ENCODE results near the gene FAM217B.

Gene FAM217B, protein sequence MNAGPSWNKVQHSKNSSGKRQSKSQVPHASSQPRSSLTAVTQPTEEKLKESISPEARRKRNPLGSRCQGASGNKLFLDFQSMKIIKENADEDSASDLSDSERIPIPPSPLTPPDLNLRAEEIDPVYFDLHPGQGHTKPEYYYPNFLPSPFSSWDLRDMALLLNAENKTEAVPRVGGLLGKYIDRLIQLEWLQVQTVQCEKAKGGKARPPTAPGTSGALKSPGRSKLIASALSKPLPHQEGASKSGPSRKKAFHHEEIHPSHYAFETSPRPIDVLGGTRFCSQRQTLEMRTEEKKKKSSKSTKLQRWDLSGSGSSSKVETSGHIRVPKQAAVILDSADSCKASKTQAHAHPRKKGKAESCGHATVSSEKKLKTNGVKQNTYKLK

DNA sequence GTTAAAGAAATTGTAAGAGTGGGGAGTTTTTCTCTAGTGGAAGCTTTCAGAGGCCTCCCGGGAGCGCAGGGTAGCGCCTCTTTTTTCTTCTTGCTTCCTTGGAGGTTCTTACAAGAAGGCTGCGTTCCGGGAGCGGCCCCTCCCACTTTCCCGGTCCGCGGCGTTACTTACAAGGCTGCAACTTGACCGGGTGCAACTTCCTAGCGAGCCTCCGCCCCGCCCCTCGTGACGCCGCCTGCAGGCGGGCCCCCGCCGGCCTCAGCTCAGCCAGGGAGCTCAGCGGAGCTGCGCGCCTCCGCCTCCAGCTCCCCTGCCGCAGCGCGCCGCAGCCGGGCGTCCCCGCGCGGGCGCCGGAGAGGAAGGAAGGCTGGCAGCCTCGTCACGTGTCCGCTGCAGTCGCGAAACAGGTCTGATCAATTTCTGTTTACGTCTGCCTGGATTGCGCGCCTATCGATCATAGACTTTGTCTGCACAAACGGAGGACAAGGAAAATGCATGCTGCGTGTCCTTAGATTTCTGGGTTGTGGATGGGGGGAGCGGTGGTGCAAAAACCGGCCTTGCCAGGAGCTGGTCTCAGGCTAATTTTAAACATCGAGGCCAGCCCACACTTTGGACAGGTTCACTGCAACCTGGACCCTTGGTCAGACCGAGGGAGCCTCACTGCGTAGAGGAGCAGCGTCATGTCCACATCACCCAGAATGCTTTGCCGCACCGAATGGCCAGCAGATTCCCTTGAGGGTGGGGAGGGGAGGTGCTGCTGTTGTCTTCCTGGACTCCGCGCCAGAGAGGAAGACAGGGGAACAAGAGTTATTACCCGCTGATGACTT is at the start of gene FAM217B, which contains the start of gene PPP1R3D:
Gene FAM217B (plus strand): TSS at position 261 of the 827 bp plus-strand sequence. CDS start 3,555 bp downstream, outside the sequence.
Gene PPP1R3D (minus strand): TSS at position 177 of the 827 bp plus-strand sequence. CDS start 374 bp downstream, outside the sequence.
- peak within 1 kb of the TSS; percentile 62 for H3K4me3 ChIP-seq (ENCODE audit: low read length)
- no peaks in the 10 kb centered on the region for H3K36me3 ChIP-seq (ENCODE audit: control insufficient read depth, insufficient read depth, low read length)
- H3K9ac ChIP-seq (ENCODE audit: low read length) = peak within 1 kb of the TSS; percentile 91
- H3K4me1 ChIP-seq (ENCODE audit: control insufficient read depth, insufficient read depth, low read length) = peaks cover 14% of the 10 kb centered on the region
- H3K9me3 ChIP-seq (ENCODE audit: control insufficient read depth, low read length) = no peaks in the 10 kb centered on the region
- H3K27me3 ChIP-seq (ENCODE audit: control insufficient read depth, insufficient read depth, low read length) = no peaks in the 10 kb centered on the region

DNA sequence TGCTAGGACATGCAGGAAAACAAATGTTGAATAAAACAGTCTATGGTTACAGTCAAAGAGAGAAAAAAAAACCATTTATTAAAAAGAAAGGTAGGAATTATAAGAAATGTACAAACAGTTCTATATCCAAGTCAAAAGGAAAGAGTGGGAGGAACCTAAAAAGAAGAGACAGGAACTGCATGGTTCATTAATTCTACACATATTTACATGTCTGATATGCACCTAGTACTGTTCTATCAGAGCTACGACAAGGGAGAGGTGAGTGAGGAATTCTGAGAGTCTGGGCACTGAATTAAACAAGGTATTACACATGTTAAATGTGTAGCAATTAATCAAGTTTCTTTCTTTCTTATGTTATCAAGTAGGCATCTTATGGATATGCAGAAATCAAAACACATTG is 48.6 kb upstream of the FAM217B start:
- Histone ChIP-seq H3K36me3 (ENCODE audit: control insufficient read depth, insufficient read depth, low read length) (no peaks in the 10 kb centered on the region), H3K9ac (ENCODE audit: low read length) (no peak overlapping the region), H3K27me3 (ENCODE audit: control insufficient read depth, insufficient read depth, low read length) (no peaks in the 10 kb centered on the region), H3K9me3 (ENCODE audit: control insufficient read depth, low read length) (no peaks in the 10 kb centered on the region), H3K4me3 (ENCODE audit: low read length) (no peak overlapping the region), H3K4me1 (ENCODE audit: control insufficient read depth, insufficient read depth, low read length) (no peaks in the 10 kb centered on the region)

DNA sequence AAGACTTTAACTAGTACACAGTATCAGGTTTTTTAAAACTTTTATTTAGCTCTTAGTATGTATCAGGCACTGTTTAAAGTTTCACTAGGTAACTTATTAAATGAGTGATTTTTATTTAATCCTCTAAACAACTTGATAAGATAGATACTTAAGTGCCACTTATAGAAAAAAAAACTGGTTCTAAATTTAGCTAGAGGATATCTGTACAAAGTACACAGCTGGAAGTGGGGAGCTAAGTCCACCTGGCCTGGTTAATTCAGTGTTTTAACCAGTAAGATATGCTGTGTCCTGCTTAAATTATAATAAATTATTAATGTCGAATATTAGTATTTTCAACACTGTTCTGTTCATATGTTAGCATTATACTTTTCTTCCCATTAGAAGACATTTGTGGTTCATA is 44.3 kb upstream of the FAM217B start:
- no peak overlapping the region for H3K4me3 ChIP-seq (ENCODE audit: low read length)
- H3K9ac ChIP-seq (ENCODE audit: low read length) = no peak overlapping the region
- H3K36me3 ChIP-seq (ENCODE audit: control insufficient read depth, insufficient read depth, low read length) = no peaks in the 10 kb centered on the region
- no peaks in the 10 kb centered on the region for H3K27me3 ChIP-seq (ENCODE audit: control insufficient read depth, insufficient read depth, low read length)
- H3K4me1 ChIP-seq (ENCODE audit: control insufficient read depth, insufficient read depth, low read length) = no peaks in the 10 kb centered on the region
- no peaks in the 10 kb centered on the region for H3K9me3 ChIP-seq (ENCODE audit: control insufficient read depth, low read length)

DNA sequence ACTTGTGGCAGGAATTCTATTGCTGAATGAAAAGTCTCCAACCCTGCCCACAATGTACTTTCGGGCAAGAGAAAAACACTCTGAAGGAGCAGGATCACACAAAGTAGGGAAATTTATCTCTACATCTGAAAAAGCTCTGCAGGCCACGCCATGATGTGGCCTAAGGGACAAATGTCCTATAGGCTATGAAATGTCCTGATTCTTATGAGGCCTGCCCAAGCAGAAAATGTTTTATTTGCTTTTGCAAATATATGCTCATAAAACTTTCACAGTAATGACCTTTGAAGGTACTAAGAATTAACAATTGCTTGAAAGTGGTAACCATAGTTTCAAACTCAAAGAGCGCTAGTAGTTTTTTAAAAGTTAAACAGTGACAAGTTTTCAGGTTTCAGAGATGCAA is 37.7 kb upstream of the FAM217B start:
- Histone ChIP-seq H3K9me3 (ENCODE audit: control insufficient read depth, low read length) (no peaks in the 10 kb centered on the region), H3K9ac (ENCODE audit: low read length) (no peak overlapping the region), H3K27me3 (ENCODE audit: control insufficient read depth, insufficient read depth, low read length) (no peaks in the 10 kb centered on the region), H3K4me1 (ENCODE audit: control insufficient read depth, insufficient read depth, low read length) (no peaks in the 10 kb centered on the region), H3K36me3 (ENCODE audit: control insufficient read depth, insufficient read depth, low read length) (no peaks in the 10 kb centered on the region), H3K4me3 (ENCODE audit: low read length) (no peak overlapping the region)

DNA sequence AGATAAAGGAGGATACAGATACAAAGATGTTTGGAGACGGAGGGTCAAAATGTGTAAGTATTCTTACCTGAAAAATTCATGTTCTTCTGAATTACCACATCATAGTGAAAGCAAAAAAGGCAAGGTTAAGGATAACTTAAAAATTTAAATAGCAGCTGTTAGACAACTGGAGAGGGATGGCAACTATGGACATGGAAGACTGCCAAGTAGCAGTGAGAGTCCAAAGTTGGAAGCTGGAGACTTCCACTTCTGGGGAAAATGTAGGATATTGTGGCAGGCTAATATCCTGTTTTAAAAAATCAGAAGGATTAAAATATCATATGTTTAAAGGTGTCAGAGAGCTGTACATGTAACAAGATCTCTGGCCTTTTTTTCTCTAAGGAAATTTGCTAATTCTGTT is 36.6 kb upstream of the FAM217B start:
- Histone ChIP-seq H3K4me1 (ENCODE audit: control insufficient read depth, insufficient read depth, low read length) (no peaks in the 10 kb centered on the region), H3K4me3 (ENCODE audit: low read length) (no peak overlapping the region), H3K36me3 (ENCODE audit: control insufficient read depth, insufficient read depth, low read length) (no peaks in the 10 kb centered on the region), H3K9ac (ENCODE audit: low read length) (no peak overlapping the region), H3K9me3 (ENCODE audit: control insufficient read depth, low read length) (no peaks in the 10 kb centered on the region), H3K27me3 (ENCODE audit: control insufficient read depth, insufficient read depth, low read length) (no peaks in the 10 kb centered on the region)

DNA sequence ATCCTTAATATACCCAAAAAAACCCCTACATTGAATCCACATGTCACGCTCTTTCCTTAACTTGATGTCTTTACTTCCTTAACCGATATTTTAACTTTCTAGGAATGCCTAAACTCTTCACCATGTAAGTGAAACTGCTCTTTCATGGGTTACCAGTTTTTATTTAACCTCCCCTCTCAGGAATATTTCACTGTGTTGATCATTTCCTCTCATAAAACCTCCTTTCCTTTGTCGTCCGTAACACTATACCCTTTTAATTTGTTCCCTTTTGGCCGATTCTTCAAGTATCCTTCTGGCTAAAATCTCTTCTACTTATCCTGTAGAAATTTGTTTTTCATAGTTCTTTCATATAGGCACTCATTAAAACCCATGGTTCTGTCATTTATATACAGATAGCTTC is 31.3 kb upstream of the FAM217B start:
- H3K4me1 ChIP-seq (ENCODE audit: control insufficient read depth, insufficient read depth, low read length) = no peaks in the 10 kb centered on the region
- no peaks in the 10 kb centered on the region for H3K9me3 ChIP-seq (ENCODE audit: control insufficient read depth, low read length)
- no peak overlapping the region for H3K9ac ChIP-seq (ENCODE audit: low read length)
- H3K36me3 ChIP-seq (ENCODE audit: control insufficient read depth, insufficient read depth, low read length) = no peaks in the 10 kb centered on the region
- H3K27me3 ChIP-seq (ENCODE audit: control insufficient read depth, insufficient read depth, low read length) = no peaks in the 10 kb centered on the region
- no peak overlapping the region for H3K4me3 ChIP-seq (ENCODE audit: low read length)

DNA sequence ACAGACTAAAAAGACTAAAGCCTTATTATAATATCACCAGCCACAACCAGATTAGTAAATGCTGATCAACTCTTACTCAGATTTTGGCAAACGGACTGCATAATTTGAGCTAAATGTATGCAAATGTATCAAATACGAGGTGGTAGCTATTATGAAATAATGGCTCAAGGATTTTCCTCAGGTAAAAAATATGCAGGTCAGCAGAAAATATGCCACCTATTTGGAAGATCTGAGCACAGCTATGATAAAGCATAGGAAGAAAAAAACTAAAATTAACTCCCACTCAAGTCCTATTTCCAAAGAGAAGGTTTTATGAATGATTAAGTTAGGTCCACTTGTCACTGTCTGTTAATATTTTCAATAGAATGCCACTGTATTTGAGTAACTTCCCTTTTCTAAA is 29.1 kb upstream of the FAM217B start:
- H3K9ac ChIP-seq (ENCODE audit: low read length) = no peak overlapping the region
- H3K27me3 ChIP-seq (ENCODE audit: control insufficient read depth, insufficient read depth, low read length) = no peaks in the 10 kb centered on the region
- no peaks in the 10 kb centered on the region for H3K9me3 ChIP-seq (ENCODE audit: control insufficient read depth, low read length)
- no peaks in the 10 kb centered on the region for H3K36me3 ChIP-seq (ENCODE audit: control insufficient read depth, insufficient read depth, low read length)
- H3K4me1 ChIP-seq (ENCODE audit: control insufficient read depth, insufficient read depth, low read length) = no peaks in the 10 kb centered on the region
- no peak overlapping the region for H3K4me3 ChIP-seq (ENCODE audit: low read length)

DNA sequence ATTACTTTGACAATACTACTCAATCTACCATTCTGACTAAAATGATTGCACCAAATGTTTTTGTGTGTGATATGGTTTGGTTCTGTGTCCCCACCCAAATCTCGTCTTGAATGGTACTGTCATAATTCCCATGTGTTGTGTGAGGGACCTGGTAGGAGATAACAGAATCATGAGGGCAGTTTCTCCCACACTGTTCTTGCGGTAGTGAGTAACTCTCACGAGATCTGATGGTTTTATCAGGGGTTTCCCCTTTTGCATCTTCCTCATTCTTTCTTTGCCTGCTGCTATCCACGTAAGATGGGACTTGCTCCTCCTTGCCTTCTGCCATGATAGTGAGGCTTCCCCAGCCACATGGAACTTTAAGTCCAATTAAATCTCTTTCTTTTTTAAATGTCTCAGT is 27.6 kb upstream of the FAM217B start:
- no peaks in the 10 kb centered on the region for H3K36me3 ChIP-seq (ENCODE audit: control insufficient read depth, insufficient read depth, low read length)
- no peaks in the 10 kb centered on the region for H3K4me1 ChIP-seq (ENCODE audit: control insufficient read depth, insufficient read depth, low read length)
- no peaks in the 10 kb centered on the region for H3K9me3 ChIP-seq (ENCODE audit: control insufficient read depth, low read length)
- no peak overlapping the region for H3K9ac ChIP-seq (ENCODE audit: low read length)
- H3K4me3 ChIP-seq (ENCODE audit: low read length) = no peak overlapping the region
- H3K27me3 ChIP-seq (ENCODE audit: control insufficient read depth, insufficient read depth, low read length) = no peaks in the 10 kb centered on the region

DNA sequence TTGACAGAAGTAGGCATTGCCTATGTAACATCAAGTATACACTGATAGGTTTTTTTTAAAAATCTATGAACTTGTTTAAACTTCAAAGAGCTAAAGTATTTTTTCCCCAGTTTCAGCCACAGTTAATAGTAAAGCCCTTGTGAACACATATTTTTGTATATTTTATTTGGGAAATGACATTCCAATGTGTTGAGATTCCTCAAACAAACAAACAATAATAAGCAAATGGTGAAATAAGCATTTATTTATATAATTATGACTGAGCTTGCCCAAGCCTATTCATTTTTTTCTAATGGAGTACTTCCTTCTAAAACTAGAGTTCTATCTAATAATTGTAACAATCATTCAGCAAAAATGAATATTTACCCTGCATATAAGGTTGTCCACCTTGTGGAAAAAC is 19.2 kb upstream of the FAM217B start:
- Histone ChIP-seq H3K4me3 (ENCODE audit: low read length) (no peak overlapping the region), H3K36me3 (ENCODE audit: control insufficient read depth, insufficient read depth, low read length) (no peaks in the 10 kb centered on the region), H3K4me1 (ENCODE audit: control insufficient read depth, insufficient read depth, low read length) (peaks cover 12% of the 10 kb centered on the region), H3K27me3 (ENCODE audit: control insufficient read depth, insufficient read depth, low read length) (no peaks in the 10 kb centered on the region), H3K9me3 (ENCODE audit: control insufficient read depth, low read length) (no peaks in the 10 kb centered on the region), H3K9ac (ENCODE audit: low read length) (no peak overlapping the region)

DNA sequence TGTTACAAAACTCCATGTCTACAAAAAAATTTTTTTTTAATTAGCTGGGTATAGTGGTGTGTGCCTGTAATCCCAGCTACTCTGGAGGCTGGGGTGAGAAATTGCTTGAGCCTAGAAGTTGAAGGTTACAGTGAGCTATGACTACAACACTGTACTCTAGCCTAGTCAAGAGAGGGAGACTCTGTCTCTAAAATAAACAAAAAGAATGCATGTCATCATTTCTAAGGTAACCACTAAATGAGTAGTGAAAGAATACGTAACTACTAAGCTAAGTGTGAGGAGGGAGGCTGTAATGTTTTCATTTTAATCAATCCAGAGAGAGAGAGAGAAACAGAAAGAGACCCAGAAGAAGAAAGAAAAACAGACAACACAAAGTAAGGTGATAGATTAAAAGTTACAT is 16.7 kb upstream of the FAM217B start:
- Histone ChIP-seq H3K36me3 (ENCODE audit: control insufficient read depth, insufficient read depth, low read length) (no peaks in the 10 kb centered on the region), H3K9ac (ENCODE audit: low read length) (no peak overlapping the region), H3K27me3 (ENCODE audit: control insufficient read depth, insufficient read depth, low read length) (no peaks in the 10 kb centered on the region)

DNA sequence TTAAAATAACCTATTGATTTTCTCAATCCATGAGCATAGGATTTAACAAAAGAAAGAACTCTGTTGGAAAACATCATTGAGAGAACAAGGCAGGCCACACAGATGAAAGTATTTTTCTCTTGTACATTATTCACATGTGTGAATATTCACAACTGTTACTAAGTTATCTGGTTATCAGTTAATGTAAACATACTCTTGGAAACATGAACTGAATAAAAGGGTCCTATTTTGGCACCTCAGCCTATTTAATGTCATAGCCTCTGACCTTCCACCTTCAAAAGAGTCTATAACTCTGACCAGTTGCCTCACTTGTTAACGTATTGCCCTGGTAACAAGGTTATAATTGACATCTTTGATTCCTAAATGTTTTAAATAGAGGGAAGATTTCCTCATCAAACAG is 14.8 kb upstream of the FAM217B start:
- Histone ChIP-seq H3K36me3 (ENCODE audit: control insufficient read depth, insufficient read depth, low read length) (no peaks in the 10 kb centered on the region), H3K4me3 (ENCODE audit: low read length) (no peak overlapping the region), H3K27me3 (ENCODE audit: control insufficient read depth, insufficient read depth, low read length) (no peaks in the 10 kb centered on the region), H3K9ac (ENCODE audit: low read length) (no peak overlapping the region), H3K9me3 (ENCODE audit: control insufficient read depth, low read length) (no peaks in the 10 kb centered on the region), H3K4me1 (ENCODE audit: control insufficient read depth, insufficient read depth, low read length) (peaks cover 20% of the 10 kb centered on the region)

More for the DNA sequence above, 16.7 kb upstream of the FAM217B start:
- Histone ChIP-seq H3K9me3 (ENCODE audit: control insufficient read depth, low read length) (no peaks in the 10 kb centered on the region), H3K4me3 (ENCODE audit: low read length) (no peak overlapping the region), H3K4me1 (ENCODE audit: control insufficient read depth, insufficient read depth, low read length) (peaks cover 20% of the 10 kb centered on the region)

DNA sequence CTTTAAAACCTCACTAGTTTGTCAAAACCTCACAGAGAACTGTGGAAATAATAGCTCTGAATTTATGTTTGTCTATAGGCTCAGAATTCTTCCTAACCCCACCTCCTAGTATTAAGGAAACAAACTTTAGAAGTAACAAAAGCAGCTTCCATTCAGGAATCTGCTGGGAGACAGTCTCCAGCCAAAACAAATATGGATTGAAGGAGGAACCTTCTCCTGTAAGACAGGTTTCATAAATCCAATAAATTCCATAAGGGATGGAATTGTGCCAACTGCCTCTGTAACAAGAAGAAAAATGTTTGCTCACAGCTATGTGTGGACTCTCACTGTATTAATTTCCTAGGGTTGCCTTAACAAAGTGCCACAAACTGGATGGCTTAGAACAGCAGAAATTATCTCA is 14.3 kb upstream of the FAM217B start:
- peaks cover 20% of the 10 kb centered on the region for H3K4me1 ChIP-seq (ENCODE audit: control insufficient read depth, insufficient read depth, low read length)
- peak overlapping the region; percentile 11 for H3K9ac ChIP-seq (ENCODE audit: low read length)
- no peaks in the 10 kb centered on the region for H3K9me3 ChIP-seq (ENCODE audit: control insufficient read depth, low read length)
- no peaks in the 10 kb centered on the region for H3K27me3 ChIP-seq (ENCODE audit: control insufficient read depth, insufficient read depth, low read length)
- H3K4me3 ChIP-seq (ENCODE audit: low read length) = no peak overlapping the region
- H3K36me3 ChIP-seq (ENCODE audit: control insufficient read depth, insufficient read depth, low read length) = no peaks in the 10 kb centered on the region

Data from mucosa of stomach (tissue), 1 donor.